ENCODE results near the gene OR7A5. TPM values are rescaled to one million over a fixed set of nuclear protein-coding genes. Genes with fewer than 3 reads are reported as not detected.

The OR7A5 gene
- total RNA-seq, 1 experiment from 2014 or later: not detected

- TF ChIP-seq ZNF396 (CRISPR knock-in tag; IDR thresholded peaks at IDR 0.05; ENCODE audit: borderline replicate concordance): no peak
- no peak for TF ChIP-seq TEAD1 (CRISPR knock-in tag; IDR thresholded peaks at IDR 0.05)
- no peak for TF ChIP-seq KAT7 (CRISPR knock-in tag; IDR thresholded peaks at IDR 0.05; ENCODE audit: borderline replicate concordance)
- no peak for TF ChIP-seq NR2C2 (CRISPR knock-in tag; IDR thresholded peaks at IDR 0.05)
- no peak for TF ChIP-seq GABPB1 (CRISPR knock-in tag; IDR thresholded peaks at IDR 0.05)
- TF ChIP-seq ZNF416 (CRISPR knock-in tag; IDR thresholded peaks at IDR 0.05): no peak
- no peak for TF ChIP-seq SOX15 (CRISPR knock-in tag; IDR thresholded peaks at IDR 0.05)
Observed at GRCh38 chr19:14826006-14826405, 9.0 kb downstream of the OR7A5 start (continued).

- Mint-ChIP-seq H3K27me3 (ENCODE audit: low read depth) (peaks cover 7% of the 10 kb centered on the region), H3K9me3 (peaks cover 33% of the 10 kb centered on the region), H3K4me3 (no peak overlapping the region), H3K4me1 (no peaks in the 10 kb centered on the region), H3K36me3 (no peaks in the 10 kb centered on the region), H3K27ac (no peak overlapping the region)
- POLR2A ChIA-PET: no interaction called here
- ATAC-seq (no peak), DNase-seq (ENCODE audit: low spot score) (no peak)
- TF ChIP-seq JAZF1 (CRISPR knock-in tag; IDR thresholded peaks at IDR 0.05): no peak
- no peak for TF ChIP-seq CBFB (CRISPR knock-in tag; IDR thresholded peaks at IDR 0.05; ENCODE audit: low read depth)
- TF ChIP-seq FOXJ3 (CRISPR knock-in tag; IDR thresholded peaks at IDR 0.05; ENCODE audit: borderline replicate concordance): no peak
- CTCF ChIA-PET: interaction anchor here (0.6 kb wide), 1 partner anchor 88 kb away, joined by 3 read pairs; no protein-coding TSS in a partner anchor
Observed at GRCh38 chr19:14821937-14822336, 13.0 kb downstream of the OR7A5 start.

GRCh38 chr19:14818588-14818987, 16.4 kb downstream of the OR7A5 start:
- CTCF ChIA-PET: interaction anchor here (1.0 kb wide), 1 partner anchor 245 kb away, joined by 3 read pairs; no protein-coding TSS in a partner anchor
- H3K4me3 Mint-ChIP-seq: no peak overlapping the region

More at GRCh38 chr19:14818588-14818987, 16.4 kb downstream of the OR7A5 start:
- Mint-ChIP-seq H3K27ac (no peak overlapping the region), H3K27me3 (ENCODE audit: low read depth) (no peaks in the 10 kb centered on the region; the same call in 1 of the 2 replicates), H3K9me3 (peaks cover 11% of the 10 kb centered on the region; the same call in 1 of the 2 replicates), H3K4me1 (no peaks in the 10 kb centered on the region), H3K36me3 (no peaks in the 10 kb centered on the region)
- POLR2A ChIA-PET: no interaction called here
- no peak for TF ChIP-seq FOXK1 (CRISPR knock-in tag; IDR thresholded peaks at IDR 0.05)
- TF ChIP-seq ZNF263 (CRISPR knock-in tag; IDR thresholded peaks at IDR 0.05; ENCODE audit: low read depth): no peak
- no peak for TF ChIP-seq NR2C2 (CRISPR knock-in tag; IDR thresholded peaks at IDR 0.05)
- TF ChIP-seq FOXP1 (CRISPR knock-in tag; IDR thresholded peaks at IDR 0.05; ENCODE audit: borderline replicate concordance): no peak
- TF ChIP-seq GTF2I (CRISPR knock-in tag; conservative IDR thresholded peaks at IDR 0.05): no peak
- no peak for TF ChIP-seq PREB (CRISPR knock-in tag; IDR thresholded peaks at IDR 0.05; ENCODE audit: borderline replicate concordance)
- TF ChIP-seq USF1 (CRISPR knock-in tag; IDR thresholded peaks at IDR 0.05): no peak
- no peak for TF ChIP-seq NFE2L1 (CRISPR knock-in tag; IDR thresholded peaks at IDR 0.05)
- TF ChIP-seq ZNF232 (CRISPR knock-in tag; IDR thresholded peaks at IDR 0.05): no peak
- no peak for TF ChIP-seq SOX15 (CRISPR knock-in tag; IDR thresholded peaks at IDR 0.05)
- no peak for TF ChIP-seq ELF4 (CRISPR knock-in tag; IDR thresholded peaks at IDR 0.05; ENCODE audit: low read depth)
- TF ChIP-seq ATF2 (CRISPR knock-in tag; IDR thresholded peaks at IDR 0.05; ENCODE audit: borderline replicate concordance, low read depth): no peak
- TF ChIP-seq NFATC4 (CRISPR knock-in tag; IDR thresholded peaks at IDR 0.05): no peak
- TF ChIP-seq ERG (CRISPR knock-in tag; IDR thresholded peaks at IDR 0.05): no peak
- TF ChIP-seq MLX (CRISPR knock-in tag; IDR thresholded peaks at IDR 0.05): no peak
- no peak for DNase-seq (ENCODE audit: low spot score)
- ATAC-seq: no peak

Measured in WTC11 (cell line).